Panc1 (cell line): ENCODE measurements around the gene RNF220. TPM values are rescaled to one million over a fixed set of nuclear protein-coding genes. Genes with fewer than 3 reads are reported as not detected.

ENCODE experiments used
- ATAC-seq: fragments of 200-7000 bp; cut with Tn5 transposase; 2 replicates; pipeline ENCODE4 v1.9.1; 2020; ENCODE audit warnings: mild to moderate bottlenecking, moderate library complexity
- BruUV-seq: library from RNA; stranded (reverse); fragments of 400-500 nt; replicated peaks from 2 replicates; lab custom pipeline; 2021; lab: Mats Ljungman, UMichigan
- CTCF ChIA-PET: fragments of 300-600 bp; sonication (Branson Sonifier 250); formaldehyde crosslinking; loops from one replicate; lab custom pipeline; 2022; ENCODE audit warnings: antibody characterized with exemption; lab: Charles Lee
- POLR2A ChIA-PET: fragments of 300-600 bp; sonication (Branson Sonifier 250); formaldehyde crosslinking; loops from one replicate; lab custom pipeline; 2022; ENCODE audit warnings: antibody characterized with exemption; lab: Charles Lee
- DNase-seq: peaks from one replicate; pipeline ENCODE4 v3.0.0-alpha.2; 2010; ENCODE audit warnings: low read depth, low spot score
- H3K27ac ChIP-seq: 2 replicates; pipeline ENCODE4 v1.5.1; 2011; ENCODE audit warnings: mild to moderate bottlenecking, low read length, inconsistent platforms
- H3K27me3 ChIP-seq: fragments of 200-500 bp; sonication (Bioruptor generic); 2 replicates; pipeline ENCODE4 v1.6.0; 2014; ENCODE audit warnings: low read length, inconsistent platforms; ENCODE audit not compliant: control insufficient read depth, insufficient read depth
- H3K36me3 ChIP-seq: fragments of 200-500 bp; sonication (Bioruptor generic); 2 replicates; pipeline ENCODE4 v1.5.1; 2014; ENCODE audit warnings: inconsistent platforms, mild to moderate bottlenecking, low read length, moderate library complexity; ENCODE audit not compliant: control insufficient read depth, insufficient read depth
- H3K4me1 ChIP-seq: 2 replicates; pipeline ENCODE4 v1.5.1; 2011; ENCODE audit warnings: inconsistent platforms, mild to moderate bottlenecking, low read length, moderate library complexity; ENCODE audit not compliant: control insufficient read depth, insufficient read depth
- H3K4me3 ChIP-seq, 2 experiments: 2 replicates each; pipeline ENCODE4 v1.5.1; 2011 to 2012; ENCODE audit warnings: low read depth in 2 of 2, low read length in 2 of 2, mild to moderate bottlenecking in 2 of 2, inconsistent platforms in 1 of 2, moderate library complexity in 1 of 2
- H3K9me3 ChIP-seq: fragments of 200-500 bp; sonication (Bioruptor generic); 2 replicates; pipeline ENCODE4 v1.5.1; 2014; ENCODE audit warnings: low read depth, mild to moderate bottlenecking, inconsistent platforms, low read length, moderate library complexity; ENCODE audit not compliant: control insufficient read depth, insufficient read depth
- POLR2AphosphoS5 ChIP-seq: IDR thresholded peaks from 2 replicates; pipeline ENCODE4 v1.6.1; 2012; ENCODE audit warnings: mild to moderate bottlenecking, low read depth, low read length, moderate library complexity
- SIN3A ChIP-seq: IDR thresholded peaks from 2 replicates; pipeline ENCODE4 v1.6.1; 2012; ENCODE audit warnings: low read depth, mild to moderate bottlenecking, low read length, moderate library complexity, borderline replicate concordance; ENCODE audit not compliant: insufficient read depth
- TCF7L2 ChIP-seq: IDR thresholded peaks from 2 replicates; pipeline ENCODE4 v1.6.1; 2011; ENCODE audit warnings: mild to moderate bottlenecking, low read depth, low read length, inconsistent platforms
- in situ Hi-C: cut with HindIII; loops from 2 replicates; pipeline ENCODE4 v1.10.0; 2016; ENCODE audit warnings: low sequenced_read_pairs, low pct_unique_long_range_greater_than_20kb
- intact Hi-C: fragments of 100-400 bp; cut with micrococcal nuclease; formaldehyde crosslinking; loops from one replicate; pipeline ENCODE4 v1.10.0; 2022; ENCODE audit not compliant: unreplicated experiment
- total RNA-seq: library from RNA; stranded (reverse); gene quantifications from one replicate; pipeline ENCODE4 v1.2.1, GENCODE V29; 2021; ENCODE audit not compliant: unreplicated experiment
- TF ChIP-seq, protein P1 (sequence below), 2 experiments: IDR thresholded peaks; 2 replicates each; pipeline ENCODE4 v1.6.1; 2011 to 2012; ENCODE audit warnings: low read depth in 2 of 2, control low read depth in 1 of 2, low read length in 1 of 2, mild to moderate bottlenecking in 1 of 2, moderate library complexity in 1 of 2; ENCODE audit not compliant: insufficient read depth in 1 of 2
- TF ChIP-seq, protein P2 (sequence below): fragments of 450-650 bp; IDR thresholded peaks from 2 replicates; pipeline ENCODE4 v1.5.1; 2017; ENCODE audit warnings: mild to moderate bottlenecking

Gene RNF220
- total RNA-seq, 1 experiment from 2014 or later: 64.9 TPM

DNA sequence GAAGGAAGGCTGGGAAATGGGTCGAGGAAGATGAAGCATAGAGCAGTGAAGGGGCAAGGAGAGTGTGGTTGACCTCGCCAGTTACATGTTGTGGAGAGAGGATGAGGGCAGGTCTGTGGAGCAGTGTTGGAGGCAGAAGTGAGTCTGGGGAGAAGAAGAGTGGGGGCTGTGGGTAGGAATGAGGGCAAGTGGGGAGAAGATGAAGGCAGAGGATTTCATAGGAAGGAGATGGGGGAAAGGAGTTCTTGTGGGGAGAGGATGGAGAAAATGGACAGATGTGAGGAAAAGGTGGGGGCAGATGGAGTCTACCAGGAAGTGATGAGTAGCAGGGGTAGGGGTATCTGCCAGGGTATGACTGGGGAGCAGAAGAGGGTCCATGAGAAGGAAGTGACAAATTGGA is 273.1 kb downstream of the RNF220 start:
- no peak for DNase-seq
- Histone ChIP-seq H3K4me1 (peaks cover 14% of the 10 kb centered on the region; the same call in 1 of the 2 replicates), H3K27me3 (no peaks in the 10 kb centered on the region), H3K9me3 (no peaks in the 10 kb centered on the region), H3K27ac (no peak overlapping the region), H3K4me3 (no peak overlapping the region), H3K36me3 (no peaks in the 10 kb centered on the region)
- ChIA-PET CTCF (no interaction called here), POLR2A (no interaction called here)
- BruUV-seq: no TSS peak
- TF ChIP-seq, protein P1, sequence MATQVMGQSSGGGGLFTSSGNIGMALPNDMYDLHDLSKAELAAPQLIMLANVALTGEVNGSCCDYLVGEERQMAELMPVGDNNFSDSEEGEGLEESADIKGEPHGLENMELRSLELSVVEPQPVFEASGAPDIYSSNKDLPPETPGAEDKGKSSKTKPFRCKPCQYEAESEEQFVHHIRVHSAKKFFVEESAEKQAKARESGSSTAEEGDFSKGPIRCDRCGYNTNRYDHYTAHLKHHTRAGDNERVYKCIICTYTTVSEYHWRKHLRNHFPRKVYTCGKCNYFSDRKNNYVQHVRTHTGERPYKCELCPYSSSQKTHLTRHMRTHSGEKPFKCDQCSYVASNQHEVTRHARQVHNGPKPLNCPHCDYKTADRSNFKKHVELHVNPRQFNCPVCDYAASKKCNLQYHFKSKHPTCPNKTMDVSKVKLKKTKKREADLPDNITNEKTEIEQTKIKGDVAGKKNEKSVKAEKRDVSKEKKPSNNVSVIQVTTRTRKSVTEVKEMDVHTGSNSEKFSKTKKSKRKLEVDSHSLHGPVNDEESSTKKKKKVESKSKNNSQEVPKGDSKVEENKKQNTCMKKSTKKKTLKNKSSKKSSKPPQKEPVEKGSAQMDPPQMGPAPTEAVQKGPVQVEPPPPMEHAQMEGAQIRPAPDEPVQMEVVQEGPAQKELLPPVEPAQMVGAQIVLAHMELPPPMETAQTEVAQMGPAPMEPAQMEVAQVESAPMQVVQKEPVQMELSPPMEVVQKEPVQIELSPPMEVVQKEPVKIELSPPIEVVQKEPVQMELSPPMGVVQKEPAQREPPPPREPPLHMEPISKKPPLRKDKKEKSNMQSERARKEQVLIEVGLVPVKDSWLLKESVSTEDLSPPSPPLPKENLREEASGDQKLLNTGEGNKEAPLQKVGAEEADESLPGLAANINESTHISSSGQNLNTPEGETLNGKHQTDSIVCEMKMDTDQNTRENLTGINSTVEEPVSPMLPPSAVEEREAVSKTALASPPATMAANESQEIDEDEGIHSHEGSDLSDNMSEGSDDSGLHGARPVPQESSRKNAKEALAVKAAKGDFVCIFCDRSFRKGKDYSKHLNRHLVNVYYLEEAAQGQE (IDR thresholded peaks at IDR 0.05; ENCODE audit: insufficient read depth in 1 of 2, low read depth in 2 of 2, low read length in 1 of 2): no peak
- TF ChIP-seq, protein P2, sequence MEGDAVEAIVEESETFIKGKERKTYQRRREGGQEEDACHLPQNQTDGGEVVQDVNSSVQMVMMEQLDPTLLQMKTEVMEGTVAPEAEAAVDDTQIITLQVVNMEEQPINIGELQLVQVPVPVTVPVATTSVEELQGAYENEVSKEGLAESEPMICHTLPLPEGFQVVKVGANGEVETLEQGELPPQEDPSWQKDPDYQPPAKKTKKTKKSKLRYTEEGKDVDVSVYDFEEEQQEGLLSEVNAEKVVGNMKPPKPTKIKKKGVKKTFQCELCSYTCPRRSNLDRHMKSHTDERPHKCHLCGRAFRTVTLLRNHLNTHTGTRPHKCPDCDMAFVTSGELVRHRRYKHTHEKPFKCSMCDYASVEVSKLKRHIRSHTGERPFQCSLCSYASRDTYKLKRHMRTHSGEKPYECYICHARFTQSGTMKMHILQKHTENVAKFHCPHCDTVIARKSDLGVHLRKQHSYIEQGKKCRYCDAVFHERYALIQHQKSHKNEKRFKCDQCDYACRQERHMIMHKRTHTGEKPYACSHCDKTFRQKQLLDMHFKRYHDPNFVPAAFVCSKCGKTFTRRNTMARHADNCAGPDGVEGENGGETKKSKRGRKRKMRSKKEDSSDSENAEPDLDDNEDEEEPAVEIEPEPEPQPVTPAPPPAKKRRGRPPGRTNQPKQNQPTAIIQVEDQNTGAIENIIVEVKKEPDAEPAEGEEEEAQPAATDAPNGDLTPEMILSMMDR: no peak
- no peak for TF ChIP-seq POLR2AphosphoS5
- TF ChIP-seq TCF7L2: no peak
- no peak for TF ChIP-seq SIN3A
- intact Hi-C loops (no loop called here), in situ Hi-C loops (no loop called here)
- ATAC-seq: no peak

DNA sequence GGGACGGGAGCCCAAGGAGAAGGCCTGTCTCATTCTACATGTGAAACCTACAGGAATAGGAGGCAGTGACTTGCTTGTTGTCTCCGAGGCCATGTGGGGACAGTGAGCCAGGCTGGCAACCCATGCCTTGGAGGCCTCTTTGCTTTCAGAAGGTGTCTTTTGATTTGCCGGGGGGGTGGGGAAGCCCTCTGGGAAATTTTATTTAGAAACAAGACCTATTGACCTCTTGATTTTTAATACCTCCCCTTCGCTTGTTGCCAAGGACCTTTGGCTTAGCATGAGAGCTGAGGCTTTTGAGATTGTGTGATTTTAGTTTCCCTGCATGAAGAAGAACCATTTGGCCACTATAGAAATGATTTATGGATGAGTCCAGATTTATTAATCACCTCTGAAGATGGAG is 273.6 kb downstream of the RNF220 start:
- DNase-seq (no peak), ATAC-seq (no peak)
- POLR2A ChIA-PET: no interaction called here
- H3K4me1 ChIP-seq: peaks cover 9% of the 10 kb centered on the region; the same call in 1 of the 2 replicates
- TF ChIP-seq, protein P1 (IDR thresholded peaks at IDR 0.05; ENCODE audit: insufficient read depth in 1 of 2, low read depth in 2 of 2, low read length in 1 of 2): no peak
- TF ChIP-seq SIN3A (no peak), TCF7L2 (no peak), POLR2AphosphoS5 (no peak)
- TF ChIP-seq, protein P2: no peak
- no peaks in the 10 kb centered on the region for H3K9me3 ChIP-seq
- no peaks in the 10 kb centered on the region for H3K36me3 ChIP-seq
- no peaks in the 10 kb centered on the region for H3K27me3 ChIP-seq
- CTCF ChIA-PET: no interaction called here
- in situ Hi-C loops (no loop called here), intact Hi-C loops (no loop called here)
- BruUV-seq: no TSS peak
- H3K4me3 ChIP-seq: no peak overlapping the region
- no peak overlapping the region for H3K27ac ChIP-seq
